ENCODE measurements around the gene LYPD6B. TPM values are rescaled to one million over a fixed set of nuclear protein-coding genes. Genes with fewer than 3 reads are reported as not detected.

LYPD6B gene
- total RNA-seq, 4 donors from 2014 or later = 3.1 to 9.2 (median 7.6) TPM

DNA sequence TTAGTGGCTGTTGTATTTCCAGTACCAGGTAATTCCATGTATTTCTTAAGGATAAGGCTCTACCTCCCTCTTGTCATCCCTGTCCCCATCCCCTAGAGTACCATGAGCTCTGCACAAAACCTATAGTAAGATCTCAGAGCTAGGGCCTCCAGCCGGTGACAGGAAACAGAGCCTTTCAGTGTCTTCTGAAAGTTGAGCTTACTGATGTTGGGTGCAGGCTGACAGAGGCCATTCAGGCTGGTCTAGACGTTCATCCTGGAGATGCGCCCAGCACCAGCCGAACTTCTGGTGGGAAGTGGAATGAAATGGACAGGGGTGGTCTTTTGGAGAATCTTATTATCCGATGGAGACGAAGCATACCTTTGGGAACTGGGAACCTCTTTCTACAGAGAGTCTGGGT is 16.7 kb upstream of the LYPD6B start:
- Histone ChIP-seq H3K27me3 (peaks cover 0 to 21% (median 0%) of the 10 kb centered on the region in 4 donors), H3K36me3 (no peaks in the 10 kb centered on the region), H3K4me3 (no peak overlapping the region), H3K4me1 (peaks cover 0 to 27% (median 7%) of the 10 kb centered on the region in 3 donors), H3K27ac (no peak overlapping the region), H3K9me3 (no peaks in the 10 kb centered on the region)
- no peak for TF ChIP-seq CTCF (IDR thresholded peaks at IDR 0.05)
- no peak for TF ChIP-seq POLR2A (IDR thresholded peaks at IDR 0.05)
- intact Hi-C loops (cut with DNase I) = no loop called here
- WGBS, 2 donors = 73 to 92% methylated on average over 5 to 6 of the region's 6 CpGs
- no peak for DNase-seq

DNA sequence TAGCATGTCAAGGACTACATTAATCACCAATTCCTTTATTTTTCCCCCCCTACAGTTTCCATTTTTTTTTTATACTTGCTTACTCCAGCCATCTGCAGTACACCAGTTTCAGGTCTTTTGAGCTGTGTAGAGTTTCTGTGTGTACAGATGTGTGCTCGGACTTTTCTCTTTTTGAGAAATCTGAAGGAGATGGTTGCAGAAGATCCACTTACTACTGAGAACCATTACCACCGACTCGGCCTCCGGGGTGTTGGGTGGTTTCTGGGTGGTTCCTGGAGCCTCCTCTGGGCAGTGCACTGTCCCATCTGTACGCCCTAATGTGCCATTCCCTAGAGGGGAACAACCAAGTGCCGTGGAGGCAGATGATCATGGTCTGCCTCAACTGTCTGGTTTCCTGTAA is 15.4 kb upstream of the LYPD6B start:
- Histone ChIP-seq H3K36me3 (no peaks in the 10 kb centered on the region), H3K27me3 (peaks cover 0 to 12% (median 0%) of the 10 kb centered on the region in 4 donors), H3K27ac (no peak overlapping the region), H3K9me3 (no peaks in the 10 kb centered on the region), H3K4me1 (peaks cover 0 to 28% (median 7%) of the 10 kb centered on the region in 3 donors), H3K4me3 (no peak overlapping the region)
- intact Hi-C loops (cut with DNase I) = no loop called here
- TF ChIP-seq CTCF (IDR thresholded peaks at IDR 0.05) = no peak
- TF ChIP-seq POLR2A (IDR thresholded peaks at IDR 0.05) = no peak
- 86 to 89% methylated on average over 6 of the region's 6 CpGs for WGBS, 2 donors
- no peak for DNase-seq

GRCh38 chr2:149027590-149028250 is 10.8 kb upstream of the LYPD6B start:
- peak overlapping the region in 3 of 4 donors; percentile 4 to 31 (median 27) for H3K27ac ChIP-seq
- H3K9me3 ChIP-seq = no peaks in the 10 kb centered on the region
- TF ChIP-seq CTCF (IDR thresholded peaks at IDR 0.05) = no peak
- no peak for TF ChIP-seq POLR2A (IDR thresholded peaks at IDR 0.05)
- no peak for DNase-seq
- peaks cover 0 to 33% (median 0%) of the 10 kb centered on the region in 4 donors for H3K27me3 ChIP-seq
- H3K4me1 ChIP-seq = peaks cover 0 to 26% (median 0%) of the 10 kb centered on the region in 3 donors
- peak overlapping the region in 3 of 4 donors; percentile 13 to 26 (median 23) for H3K4me3 ChIP-seq
- no peaks in the 10 kb centered on the region for H3K36me3 ChIP-seq
- intact Hi-C loops (cut with DNase I) = no loop called here
- 32 to 38% methylated on average over 7 of the region's 7 CpGs for WGBS, 2 donors

GRCh38 chr2:149028377-149028776 is 10.1 kb upstream of the LYPD6B start:
- intact Hi-C loops (cut with DNase I) = no loop called here
- Histone ChIP-seq H3K27ac (peak overlapping the region in 3 of 4 donors; percentile 4 to 31 (median 27)), H3K27me3 (peaks cover 0 to 33% (median 0%) of the 10 kb centered on the region in 4 donors), H3K4me3 (peak overlapping the region in 3 of 4 donors; percentile 13 to 26 (median 23)), H3K9me3 (no peaks in the 10 kb centered on the region), H3K4me1 (peaks cover 0 to 26% (median 0%) of the 10 kb centered on the region in 3 donors), H3K36me3 (no peaks in the 10 kb centered on the region)
- TF ChIP-seq CTCF (IDR thresholded peaks at IDR 0.05) (no peak), POLR2A (IDR thresholded peaks at IDR 0.05) (no peak)
- WGBS, 2 donors = 42 to 59% methylated on average over 6 of the region's 6 CpGs
- no peak for DNase-seq

DNA sequence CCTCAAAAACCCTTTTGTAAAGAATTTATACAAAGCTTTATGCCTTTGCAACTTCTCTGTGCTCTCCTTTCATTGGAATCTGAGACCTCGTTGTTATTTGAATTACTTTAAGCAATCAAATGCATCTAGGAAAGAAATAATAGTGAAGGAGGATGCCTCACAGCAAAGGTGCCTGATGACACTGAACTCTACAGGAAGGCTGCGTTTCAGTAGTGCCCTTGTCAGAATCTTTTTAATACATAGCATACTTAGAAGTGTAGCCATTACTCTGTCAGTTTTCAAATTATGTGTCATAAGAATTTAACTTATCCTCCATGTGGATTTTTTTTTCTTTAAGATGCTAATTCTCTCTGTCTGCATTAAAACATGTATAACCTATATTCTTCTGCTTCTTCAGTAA is 9.6 kb upstream of the LYPD6B start:
- peaks cover 0 to 35% (median 0%) of the 10 kb centered on the region in 4 donors for H3K27me3 ChIP-seq
- 39 to 67% methylated on average over 2 of the region's 2 CpGs for WGBS, 2 donors
- H3K27ac ChIP-seq = no peak overlapping the region
- no peaks in the 10 kb centered on the region for H3K9me3 ChIP-seq
- TF ChIP-seq POLR2A (IDR thresholded peaks at IDR 0.05) = no peak
- no peak for TF ChIP-seq CTCF (IDR thresholded peaks at IDR 0.05)
- H3K36me3 ChIP-seq = no peaks in the 10 kb centered on the region
- no peak for DNase-seq
- H3K4me3 ChIP-seq = no peak overlapping the region
- intact Hi-C loops (cut with DNase I) = no loop called here
- H3K4me1 ChIP-seq = peaks cover 0 to 26% (median 0%) of the 10 kb centered on the region in 3 donors
